Measurements from ENCODE around the gene SSBP3.

GRCh38 chr1:54404939-54405897 lies 976 bp downstream of the SSBP3 start:
- TF ChIP-seq CTCF (IDR thresholded peaks at IDR 0.05), result no peak
- no peak for TF ChIP-seq POLR2A (IDR thresholded peaks at IDR 0.05)

Data from thyroid gland (tissue), 4 donors.